Adipose tissue (tissue), 3 donors: Measurements from ENCODE around the gene HMCN2. TPM values are rescaled to one million over a fixed set of nuclear protein-coding genes. Genes with fewer than 3 reads are reported as not detected.
A peak's percentile ranks its signal among the peaks of the same experiment; 100 is the strongest.

Experiments
- H3K27ac ChIP-seq: one replicate; pipeline ENCODE4 v1.5.1; 2013; ENCODE audit warnings: low read depth, low read length
- WGBS, 3 donors: extraction: QIAGEN DNeasy Blood & Tissue Kit; methylation state at CpG; one replicate each; pipeline ENCODE4 v1.1.7; 2013; 5-methylcytosine and 5-hydroxymethylcytosine counted together
- polyA plus RNA-seq, 3 donors: library from polyadenylated mRNA; stranded (reverse); fragments of 200-250 nt; gene quantifications; one replicate each; pipeline ENCODE4 v1.2.3, GENCODE V29; 2013
- donor health status: healthy with polysubstance abuse.
- donor health status: Bipolar disorder and iron deficiency.
- donor health status: healthy.

HMCN2 gene
- polyA plus RNA-seq, 3 donors = 0.98 to 5.2 (median 2.6) TPM

DNA sequence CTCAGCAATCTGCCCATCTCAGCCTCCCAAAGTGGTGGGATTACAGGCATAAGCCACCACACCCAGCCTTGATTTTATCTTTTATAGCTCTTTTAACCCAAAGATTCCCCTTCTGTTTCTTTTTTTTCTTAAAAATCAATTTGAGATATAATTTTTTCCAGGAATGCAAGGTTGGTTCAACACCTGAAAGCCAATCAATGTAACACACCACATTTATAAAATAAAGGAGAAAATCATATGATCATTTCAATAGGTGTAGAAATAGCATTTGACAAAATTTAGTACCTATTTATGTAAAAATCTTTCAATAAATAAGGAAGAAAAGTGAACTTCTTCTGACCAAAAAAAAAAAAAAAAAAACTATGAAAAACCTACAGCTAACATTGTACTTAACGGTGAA lies 175.5 kb downstream of the HMCN2 start:
- H3K27ac ChIP-seq = no peak overlapping the region
- 90 to 95% (median 94%) methylated on average over 1 of the region's 1 CpG for WGBS, 3 donors

DNA sequence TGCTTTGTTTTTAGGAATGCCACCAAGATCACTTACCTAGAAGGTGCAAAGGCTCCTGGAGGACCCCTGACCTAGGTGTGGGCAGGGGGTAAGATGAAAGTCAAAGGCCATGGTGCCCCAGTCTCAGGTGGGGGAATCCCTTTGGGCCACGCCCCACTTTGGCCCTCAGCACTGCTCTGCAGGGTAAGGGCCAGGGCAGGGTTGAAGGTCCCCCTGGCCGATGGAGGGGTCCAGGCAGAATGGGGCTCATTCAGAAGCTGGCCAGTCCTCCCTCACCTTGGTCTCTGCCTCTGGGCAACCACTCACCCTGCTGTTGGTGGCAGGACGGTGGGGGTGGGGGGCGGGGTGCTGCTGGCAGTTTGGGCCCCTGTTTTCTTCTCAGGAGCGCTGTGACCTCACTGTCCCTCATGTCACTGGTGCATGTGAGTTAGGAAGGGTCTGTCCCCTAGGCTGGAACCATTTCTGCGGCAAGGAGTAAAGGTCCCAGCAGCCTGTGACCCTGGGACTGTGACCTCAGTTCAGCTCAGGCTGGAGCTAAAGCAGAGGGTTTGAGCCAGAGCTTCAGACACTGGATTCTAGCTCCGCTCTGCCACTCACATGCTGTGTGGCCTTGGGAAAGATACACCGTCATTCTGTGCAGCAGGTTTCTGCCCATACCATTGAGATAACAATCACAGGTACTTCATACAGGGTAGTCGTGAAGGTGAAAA lies 177.3 kb downstream of the HMCN2 start:
- no peak overlapping the region for H3K27ac ChIP-seq
- 81 to 96% (median 91%) methylated on average over 9 of the region's 9 CpGs for WGBS, 3 donors

DNA sequence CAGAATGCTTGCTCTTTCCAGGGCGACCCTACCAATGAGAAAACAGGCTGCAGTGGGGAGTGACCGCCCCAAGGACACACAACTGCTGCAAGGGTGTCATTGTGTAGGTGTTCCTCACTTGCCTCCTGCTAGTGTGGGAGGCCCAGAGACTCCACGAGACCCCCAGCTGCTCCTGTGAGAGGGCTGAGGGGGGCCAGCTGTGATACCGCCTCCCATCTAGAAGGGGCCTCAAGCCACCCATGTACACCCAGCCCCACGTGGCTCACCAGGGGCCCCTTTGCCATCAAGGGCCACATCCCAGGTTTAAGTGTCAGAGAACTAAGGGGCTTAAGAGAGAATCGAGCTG lies 177.9 kb downstream of the HMCN2 start:
- no peak overlapping the region for H3K27ac ChIP-seq
- 82 to 85% (median 84%) methylated on average over 6 of the region's 6 CpGs for whole genome bisulfite sequencing, 3 donors

DNA sequence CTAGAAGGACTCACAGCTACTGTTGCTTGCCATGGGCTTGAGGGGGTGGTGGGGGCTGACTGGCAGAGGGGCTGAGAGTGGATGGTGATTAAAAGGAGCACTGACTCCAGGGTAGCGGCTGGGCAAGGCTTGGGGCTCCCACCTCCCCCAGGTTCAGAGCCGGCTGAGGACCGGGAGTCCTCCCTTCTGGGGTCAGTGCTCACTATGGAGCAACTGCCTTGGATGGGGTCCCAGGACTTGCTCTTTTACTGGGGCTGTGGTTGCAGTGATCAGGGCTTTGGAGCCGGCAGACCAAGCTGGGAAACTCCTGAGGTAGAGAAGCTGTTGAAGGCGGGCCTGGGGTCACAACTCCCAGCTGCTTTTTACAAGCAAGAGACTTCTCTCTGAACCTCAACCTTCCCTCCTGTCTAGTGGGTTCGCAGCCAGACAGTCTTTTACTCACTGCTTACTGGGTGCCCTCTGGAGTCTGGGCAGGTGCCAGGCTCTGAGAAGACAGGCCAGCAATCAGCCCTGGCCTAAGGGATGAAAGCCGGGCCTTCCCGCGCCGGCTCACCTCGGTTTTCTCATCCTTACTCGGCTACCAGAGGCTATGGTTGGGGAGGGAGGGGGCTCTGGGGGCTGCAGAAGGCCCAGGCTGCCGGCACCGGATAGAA lies 178.4 kb downstream of the HMCN2 start:
- H3K27ac ChIP-seq = no peak overlapping the region

DNA sequence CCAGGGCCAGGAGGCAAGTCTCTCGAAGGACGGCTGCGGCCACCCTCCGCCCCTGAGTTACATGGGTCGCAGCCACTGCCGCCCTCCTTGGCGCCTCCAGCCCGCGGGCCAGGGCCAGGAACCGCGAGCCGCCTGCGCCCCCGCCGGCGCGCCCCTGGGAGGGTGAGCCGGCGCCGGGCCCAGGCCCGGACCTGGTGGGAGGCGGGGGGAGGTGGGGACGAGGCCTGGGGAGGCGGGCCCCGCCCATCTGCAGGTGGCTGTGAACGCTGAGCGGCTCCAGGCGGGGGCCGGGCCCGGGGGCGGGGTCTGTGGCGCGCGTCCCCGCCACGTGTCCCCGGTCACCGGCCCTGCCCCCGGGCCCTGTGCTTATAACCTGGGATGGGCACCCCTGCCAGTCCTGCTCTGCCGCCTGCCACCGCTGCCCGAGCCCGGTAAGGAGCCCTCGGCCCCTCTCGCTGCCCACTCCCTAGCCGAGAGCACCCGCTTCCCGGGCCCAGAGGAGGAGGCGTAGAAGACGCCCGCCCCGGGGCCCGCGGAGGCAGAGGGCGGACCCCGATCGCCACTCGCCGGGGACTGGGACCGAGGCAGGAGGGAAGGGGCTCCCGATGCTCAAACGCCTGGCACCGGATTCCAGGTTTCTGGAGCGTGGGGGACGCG lies 179.1 kb downstream of the HMCN2 start, which contains the start of gene ASS1:
TSS of gene ASS1 (plus strand) at position 397 of the 657 bp plus-strand sequence. CDS start 7,268 bp downstream, outside the sequence.
- 0 to 1% (median 1%) methylated on average over 54 to 65 of the region's 66 CpGs for WGBS, 3 donors
- peak within 1 kb of the TSS; percentile 40 for H3K27ac ChIP-seq

More for the DNA sequence above, 178.4 kb downstream of the HMCN2 start:
- WGBS, 3 donors = 37 to 44% (median 37%) methylated on average over 14 of the region's 14 CpGs

DNA sequence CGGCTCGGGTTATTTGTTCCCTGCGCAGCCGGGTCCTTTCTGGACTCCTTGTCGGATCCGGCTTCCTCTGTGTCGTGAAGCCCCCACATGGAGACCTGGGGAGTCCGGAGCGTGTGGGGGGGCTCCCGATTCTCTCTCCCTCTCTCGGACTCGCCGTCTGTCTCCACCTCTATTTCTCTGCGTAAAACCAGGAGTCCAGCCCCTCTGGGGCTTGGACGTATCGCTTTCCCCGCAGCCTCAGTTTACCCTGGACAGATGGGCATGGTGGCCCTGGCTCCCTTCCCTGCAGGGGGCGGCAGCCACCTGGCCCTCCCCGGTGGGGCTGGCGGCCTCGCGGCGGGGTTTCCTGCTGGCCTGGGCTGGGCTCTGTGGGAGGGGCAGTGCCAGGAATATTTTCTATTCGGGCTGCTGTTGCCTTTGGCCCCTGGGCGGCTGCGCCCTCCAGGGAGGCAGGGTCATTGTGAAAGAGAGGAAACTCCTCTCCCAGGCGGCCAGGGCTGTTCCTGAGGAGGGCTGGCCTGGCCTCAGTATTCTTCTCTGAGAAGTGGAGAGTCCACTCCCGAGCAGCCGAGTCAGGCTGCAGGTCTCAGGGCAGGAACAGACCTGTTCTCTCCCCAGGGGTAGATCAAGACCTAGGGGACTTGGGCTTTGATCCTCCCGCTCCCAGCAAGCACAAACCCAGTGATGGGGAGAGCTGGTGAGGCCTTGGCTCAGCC lies 179.9 kb downstream of the HMCN2 start:
- WGBS, 3 donors = 5 to 16% (median 8%) methylated on average over 30 of the region's 30 CpGs

GRCh38 chr9:130446101-130446861 lies 180.7 kb downstream of the HMCN2 start:
- H3K27ac ChIP-seq = no peak overlapping the region
- WGBS, 3 donors = 49 to 53% (median 51%) methylated on average over 16 of the region's 16 CpGs

More for the DNA sequence above, 179.9 kb downstream of the HMCN2 start:
- peak overlapping the region; percentile 40 for H3K27ac ChIP-seq

DNA sequence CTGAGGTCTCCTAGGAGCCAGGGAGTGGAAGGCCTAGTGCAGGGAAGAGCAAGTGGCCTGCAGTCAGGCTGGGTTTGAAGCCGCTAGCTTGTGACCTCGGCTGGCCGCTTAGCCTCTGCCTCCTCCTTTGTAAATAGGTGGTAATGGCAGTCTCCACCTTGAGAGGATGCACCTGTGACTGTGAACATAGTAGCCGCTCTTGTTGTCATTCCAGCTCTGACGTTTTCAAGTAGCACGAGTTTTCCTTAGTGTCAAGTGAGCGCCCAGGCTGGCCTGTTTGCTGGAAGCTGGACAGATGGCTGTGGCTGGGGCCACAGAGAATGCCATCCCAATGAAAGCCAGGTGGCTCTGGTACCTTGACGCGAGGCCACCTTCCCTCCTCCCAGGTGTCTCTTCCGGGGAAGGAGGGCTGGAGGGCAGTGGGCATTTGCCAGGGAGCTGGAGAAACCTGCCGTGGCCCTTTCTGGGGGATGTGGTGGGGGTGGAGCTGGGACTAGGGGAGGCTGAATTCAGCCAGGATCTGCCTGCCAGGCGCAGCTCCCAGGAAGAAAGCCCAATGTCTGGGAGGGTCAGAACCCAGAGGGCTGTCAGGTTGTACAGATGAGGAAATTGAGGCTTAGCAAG lies 181.7 kb downstream of the HMCN2 start:
- 78 to 83% (median 83%) methylated on average over 12 of the region's 12 CpGs for whole genome bisulfite sequencing, 3 donors
- H3K27ac ChIP-seq = no peak overlapping the region

DNA sequence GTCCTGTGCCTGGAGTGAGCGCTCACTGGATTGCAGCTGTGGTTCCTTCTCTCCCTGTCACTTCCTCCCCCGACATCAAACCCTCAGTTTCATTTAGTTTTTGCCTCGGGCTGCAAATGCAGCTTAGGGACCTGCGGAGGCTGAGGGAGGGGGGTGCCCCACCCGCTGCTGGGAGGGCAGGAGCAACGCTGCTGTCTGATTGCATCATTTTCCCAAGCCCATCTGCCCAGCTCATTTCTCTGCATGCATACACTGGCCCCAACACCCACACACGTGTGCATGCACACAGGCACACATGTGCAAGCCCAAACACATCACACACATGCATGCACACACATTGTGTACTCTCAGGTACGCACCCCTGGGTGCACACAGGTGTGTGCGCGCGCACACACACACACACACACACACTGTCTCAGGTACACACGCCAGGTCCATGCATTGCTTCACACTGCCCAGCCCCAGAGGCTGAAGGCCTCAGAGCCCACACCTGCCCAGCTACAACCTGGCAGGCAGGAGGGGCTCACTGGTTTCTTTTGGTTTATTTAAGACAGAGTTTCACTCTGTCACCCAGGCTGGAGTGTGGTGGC lies 182.6 kb downstream of the HMCN2 start:
- WGBS, 3 donors = 53 to 80% (median 54%) methylated on average over 12 of the region's 12 CpGs
- H3K27ac ChIP-seq = no peak overlapping the region

- WGBS, 3 donors = 91 to 93% (median 93%) methylated on average over 10 of the region's 10 CpGs
- no peak overlapping the region for H3K27ac ChIP-seq
Observed at GRCh38 chr9:130448771-130449603, 183.4 kb downstream of the HMCN2 start.

DNA sequence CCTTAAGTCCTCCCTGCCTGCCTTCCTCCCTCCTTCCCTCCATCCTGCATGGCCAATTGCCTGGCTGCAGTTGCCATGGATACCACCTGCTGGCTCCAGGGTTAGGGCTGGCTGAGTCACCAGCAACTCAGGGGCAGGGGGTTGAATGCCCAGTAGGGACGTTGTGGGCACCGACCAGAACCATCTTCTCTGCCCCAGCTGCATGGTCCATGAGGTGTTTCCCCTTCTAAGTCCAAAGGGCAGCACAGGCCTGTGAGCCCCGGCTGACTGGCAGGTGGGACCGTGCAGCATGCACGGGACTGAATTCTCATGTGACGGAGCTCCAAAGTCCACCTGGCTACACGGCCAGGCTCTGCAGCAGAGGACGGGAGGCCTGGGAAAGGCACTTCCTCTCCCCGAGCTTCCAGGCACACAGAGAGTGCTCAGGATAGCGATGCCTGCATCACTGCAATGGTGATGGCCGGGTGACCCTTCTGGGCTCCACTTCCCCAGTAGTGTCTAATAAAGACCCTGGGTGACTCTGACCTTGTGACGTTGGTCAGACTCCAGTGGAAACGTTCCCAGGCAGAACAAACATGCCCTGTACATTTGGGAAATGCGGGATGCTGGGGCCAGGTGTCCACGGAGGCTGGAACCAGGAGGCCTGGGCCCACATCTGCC lies 184.9 kb downstream of the HMCN2 start:
- H3K27ac ChIP-seq = no peak overlapping the region
- WGBS, 3 donors = 24 to 77% (median 69%) methylated on average over 15 of the region's 15 CpGs

- WGBS, 3 donors = 43 to 71% (median 48%) methylated on average over 11 to 14 of the region's 14 CpGs
- no peak overlapping the region for H3K27ac ChIP-seq
Observed at GRCh38 chr9:130451004-130451390, 185.4 kb downstream of the HMCN2 start.

- WGBS, 3 donors = 21 to 36% (median 35%) methylated on average over 23 of the region's 23 CpGs
- H3K27ac ChIP-seq = no peak overlapping the region
Observed at GRCh38 chr9:130451509-130452388, 186.2 kb downstream of the HMCN2 start.

GRCh38 chr9:130452835-130453234 lies 187.3 kb downstream of the HMCN2 start:
- 92 to 95% (median 94%) methylated on average over 4 of the region's 4 CpGs for WGBS, 3 donors
- no peak overlapping the region for H3K27ac ChIP-seq

DNA sequence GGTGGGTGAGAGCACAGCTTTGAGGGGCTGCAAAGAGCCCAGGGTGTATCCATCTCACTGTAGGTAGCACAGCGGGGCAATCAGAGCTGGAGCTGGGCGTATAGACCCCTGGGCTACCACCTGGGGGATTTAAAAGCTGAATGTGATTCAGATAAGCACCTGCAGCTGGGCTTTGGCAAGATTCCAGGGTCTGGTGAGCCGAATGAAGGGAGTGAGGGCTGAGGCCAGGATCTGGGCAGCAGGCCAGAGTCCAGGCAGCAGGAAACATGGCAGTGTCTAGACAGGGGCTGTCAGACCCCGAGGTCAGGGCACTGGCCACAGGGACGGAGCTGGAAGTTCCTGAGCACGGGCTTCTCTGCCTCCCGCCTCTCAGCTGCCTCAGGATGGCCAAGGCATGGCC lies 187.9 kb downstream of the HMCN2 start:
- 24 to 45% (median 37%) methylated on average over 7 of the region's 7 CpGs for WGBS, 3 donors
- H3K27ac ChIP-seq = no peak overlapping the region
